HG02642 (cell line): Measurements from ENCODE around the gene GLI3.

Experiments used
- ATAC-seq: cut with Tn5 transposase; IDR thresholded peaks from one replicate; pipeline ENCODE4 v1.9.1; 2021; ENCODE audit warnings: mild to moderate bottlenecking; ENCODE audit not compliant: unreplicated experiment, poor library complexity

The GLI3 gene

DNA sequence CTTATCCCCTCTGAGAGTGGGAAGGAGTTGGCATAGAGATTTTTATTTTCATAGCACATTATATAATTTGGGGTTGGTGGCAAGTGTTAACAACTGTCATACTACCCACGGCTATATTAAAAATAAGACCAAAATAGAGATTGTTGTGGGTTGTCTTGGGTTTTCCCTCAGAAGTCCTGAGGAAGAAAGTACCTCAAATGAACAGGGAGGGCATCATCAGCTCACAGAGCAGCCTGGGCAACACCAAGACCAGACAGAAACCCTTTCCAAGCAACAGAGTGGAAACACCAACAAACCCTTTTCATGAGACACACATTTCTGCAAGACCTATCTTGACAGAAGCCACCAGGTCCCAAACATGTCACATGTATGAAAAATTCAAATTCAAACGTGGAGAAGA is 121.2 kb downstream of the GLI3 start:
- no peak for ATAC-seq

DNA sequence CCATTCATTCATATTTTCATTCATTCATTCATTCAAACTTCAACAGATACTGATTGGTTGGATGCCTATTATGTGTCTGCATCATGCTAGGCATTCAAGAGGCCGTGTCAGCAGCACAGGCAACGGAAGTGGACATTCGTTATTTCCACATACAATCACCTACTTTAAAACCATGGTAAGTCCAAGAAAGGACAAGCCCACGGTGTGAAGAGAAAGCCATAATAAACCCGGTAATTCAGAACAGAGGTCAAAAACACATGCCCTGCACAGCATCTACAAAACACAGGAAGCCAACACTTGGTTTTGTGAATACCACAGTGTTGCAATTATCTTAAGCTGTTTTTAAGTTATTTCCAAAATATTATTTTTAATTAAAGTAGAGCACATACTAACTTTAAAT is 126.7 kb downstream of the GLI3 start:
- no peak for ATAC-seq

DNA sequence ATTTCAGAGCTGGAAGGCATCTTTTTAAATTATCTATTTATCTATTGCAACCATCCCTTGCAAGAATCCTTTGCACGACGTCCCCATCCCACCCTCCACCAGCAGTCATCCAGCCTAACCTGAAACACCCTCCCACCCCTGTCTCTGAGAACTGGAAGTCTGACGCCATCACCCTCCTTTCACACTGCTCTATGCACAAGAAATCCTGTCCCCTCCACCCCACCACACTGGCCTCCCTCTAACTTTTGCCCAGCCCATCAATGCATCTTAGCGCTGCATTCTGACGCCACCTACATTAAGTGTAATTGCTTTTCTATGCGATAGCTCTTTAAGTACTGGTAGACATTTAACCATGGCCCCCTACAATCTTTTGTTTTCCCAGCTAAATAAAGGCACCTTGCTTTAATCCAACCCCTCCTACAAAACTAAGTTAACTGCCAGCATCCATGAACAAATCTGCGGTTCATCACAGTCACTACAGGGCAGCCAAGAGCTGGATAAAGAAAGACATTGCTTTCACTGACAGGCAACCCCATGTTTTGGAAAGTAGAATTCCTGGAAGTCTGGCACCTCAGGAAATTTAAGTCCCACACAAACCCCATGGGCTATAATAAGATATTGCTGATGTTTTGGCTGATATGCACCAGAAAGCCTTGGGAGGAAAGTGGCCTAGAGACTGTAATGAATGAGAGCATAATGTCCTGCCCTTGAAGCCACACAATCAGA is 128.0 kb downstream of the GLI3 start:
- no peak for ATAC-seq

DNA sequence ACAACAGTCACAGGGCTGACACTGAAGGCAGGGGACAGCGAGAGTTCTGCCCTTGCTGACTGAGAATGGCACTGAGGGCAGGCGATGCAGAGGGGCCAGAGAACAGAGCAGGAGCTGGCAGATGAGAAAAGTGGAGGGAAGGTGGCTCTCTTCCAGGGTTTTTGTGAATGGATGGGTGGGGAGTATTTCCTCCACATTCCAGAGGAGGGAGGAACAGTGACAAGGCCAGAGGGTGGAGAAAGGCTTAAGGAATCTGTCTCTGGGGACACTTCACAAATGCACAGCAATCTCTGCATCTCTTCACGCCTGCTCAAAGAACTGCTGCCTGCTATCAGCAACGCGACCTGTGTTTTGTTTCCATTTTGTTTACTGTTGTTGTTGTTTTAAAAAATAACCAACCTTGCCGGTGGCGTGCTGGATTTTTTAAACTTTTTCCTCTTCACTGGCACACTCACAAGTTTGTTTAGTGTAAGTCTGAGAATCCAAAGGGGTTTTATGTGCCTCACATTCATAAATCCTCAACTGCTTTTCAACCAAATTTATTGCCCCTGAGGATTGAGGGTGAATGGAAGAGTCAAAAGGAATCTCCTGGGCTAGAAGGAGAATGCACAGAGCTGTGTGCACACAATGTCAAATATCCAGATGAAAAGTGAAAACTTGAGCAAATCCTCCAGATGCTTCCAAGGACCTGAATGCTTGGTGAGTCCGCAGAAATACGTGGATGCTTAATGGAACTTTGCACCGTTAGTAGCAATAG is 129.3 kb downstream of the GLI3 start:
- ATAC-seq = no peak

DNA sequence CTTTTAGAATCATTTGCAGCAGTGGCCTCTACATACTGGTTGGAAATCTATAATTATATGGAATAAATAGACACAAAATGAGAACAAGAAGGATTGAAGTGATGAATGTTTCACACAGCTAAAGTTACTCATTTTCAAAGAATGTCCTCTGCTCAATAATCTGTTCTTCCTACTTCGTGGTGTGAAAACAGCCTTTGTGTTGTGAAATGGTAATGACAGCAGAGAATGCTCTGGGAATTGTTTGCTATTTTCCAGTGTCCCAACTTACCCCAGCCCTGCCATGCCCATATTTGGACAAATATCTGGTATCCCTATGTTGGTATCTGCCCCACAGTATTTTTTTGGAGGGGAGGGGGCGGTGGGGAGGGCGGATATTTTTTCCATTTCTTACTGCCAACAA is 130.4 kb downstream of the GLI3 start:
- no peak for ATAC-seq

DNA sequence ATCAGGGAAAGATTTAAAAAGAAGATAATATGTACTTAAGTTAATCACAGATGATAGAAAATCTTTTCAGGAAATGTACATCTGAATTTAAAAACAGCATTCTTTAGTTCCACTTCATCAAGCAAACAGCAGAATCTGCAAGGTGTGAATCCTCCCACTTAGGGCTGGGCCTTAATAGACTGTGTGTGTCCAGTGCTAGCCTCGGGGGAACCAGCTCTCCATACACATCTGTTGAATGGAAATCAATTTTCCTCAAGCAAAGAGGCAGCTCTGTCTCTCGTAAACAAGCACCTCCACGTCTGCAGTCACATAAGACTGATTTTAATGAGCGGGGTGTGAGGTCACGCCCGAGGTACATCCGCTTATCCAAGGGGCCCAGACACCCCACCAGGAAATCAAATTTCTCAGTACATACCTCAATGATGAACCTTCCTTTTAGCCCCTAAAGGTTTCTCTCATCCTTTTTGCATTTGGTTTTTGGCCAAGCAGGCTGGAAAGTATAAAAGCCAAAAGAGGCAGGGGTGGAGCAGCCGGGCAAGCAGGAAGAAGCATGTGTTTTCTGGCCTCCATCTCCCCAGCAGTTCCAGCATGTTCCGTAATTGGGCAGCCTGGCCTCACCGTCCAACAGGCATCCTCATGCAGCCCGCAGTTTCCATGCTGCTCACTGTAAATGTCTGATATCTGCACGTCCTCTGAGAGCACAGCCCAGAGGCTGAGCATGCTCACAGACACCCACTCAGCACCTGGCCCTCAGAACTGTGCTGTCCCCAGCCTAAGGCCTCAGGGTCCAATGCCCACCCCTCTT is 131.3 kb downstream of the GLI3 start:
- no peak for ATAC-seq

DNA sequence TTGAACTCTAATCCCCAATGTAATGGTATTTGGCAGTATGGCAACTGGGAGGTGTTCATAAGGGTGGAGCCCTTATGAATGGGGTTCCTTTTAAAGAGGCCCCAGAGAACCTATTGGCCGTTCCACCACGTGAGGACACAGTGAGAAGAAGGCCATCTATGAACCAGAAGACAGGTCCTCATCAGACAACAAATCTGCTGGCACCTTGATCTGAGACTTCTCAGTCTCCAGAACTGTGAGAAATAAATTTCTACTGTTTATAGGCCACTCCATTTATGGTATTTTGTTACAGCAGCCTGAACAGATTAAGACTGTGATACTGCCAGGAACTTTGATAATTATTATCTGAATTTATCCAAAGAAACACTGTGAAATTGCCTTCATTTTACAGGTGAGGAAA is 132.3 kb downstream of the GLI3 start:
- ATAC-seq = no peak

DNA sequence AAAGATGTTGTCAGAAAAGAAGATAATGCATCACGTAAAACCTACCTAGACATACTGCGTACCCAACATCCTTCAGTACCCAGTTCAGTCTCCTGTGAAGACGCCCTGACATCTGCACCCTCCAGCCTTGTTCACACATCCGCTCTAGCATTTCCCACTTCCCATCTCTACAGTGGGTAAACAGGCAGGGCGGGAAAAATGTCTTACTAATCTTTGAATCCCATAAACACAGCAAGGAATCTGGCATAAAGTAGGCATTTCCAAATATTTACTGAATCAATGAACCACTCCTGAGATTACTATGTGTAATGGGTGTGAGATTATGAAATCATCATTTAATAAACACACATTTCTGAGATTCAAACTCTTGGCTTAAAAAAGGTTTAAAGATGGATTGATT is 132.8 kb downstream of the GLI3 start:
- ATAC-seq = no peak

DNA sequence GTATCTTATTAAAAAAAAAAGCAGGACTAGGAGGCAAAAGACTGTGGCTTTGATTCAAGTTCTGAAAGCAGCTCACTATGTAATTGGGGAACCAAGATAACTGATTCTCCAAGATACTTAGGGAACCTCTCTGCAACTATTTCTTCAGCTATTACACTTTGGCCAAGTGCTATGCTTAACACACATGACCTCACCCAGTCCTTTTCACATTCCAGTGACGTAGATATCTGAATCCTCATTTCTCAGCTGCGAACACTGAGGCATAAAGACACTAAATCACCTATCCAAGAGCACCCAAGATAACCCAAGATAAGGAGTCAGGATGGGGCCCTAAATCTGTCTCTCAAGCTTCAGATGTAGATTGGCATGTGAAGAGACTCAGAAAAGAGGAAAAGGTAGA is 133.6 kb downstream of the GLI3 start:
- no peak for ATAC-seq

DNA sequence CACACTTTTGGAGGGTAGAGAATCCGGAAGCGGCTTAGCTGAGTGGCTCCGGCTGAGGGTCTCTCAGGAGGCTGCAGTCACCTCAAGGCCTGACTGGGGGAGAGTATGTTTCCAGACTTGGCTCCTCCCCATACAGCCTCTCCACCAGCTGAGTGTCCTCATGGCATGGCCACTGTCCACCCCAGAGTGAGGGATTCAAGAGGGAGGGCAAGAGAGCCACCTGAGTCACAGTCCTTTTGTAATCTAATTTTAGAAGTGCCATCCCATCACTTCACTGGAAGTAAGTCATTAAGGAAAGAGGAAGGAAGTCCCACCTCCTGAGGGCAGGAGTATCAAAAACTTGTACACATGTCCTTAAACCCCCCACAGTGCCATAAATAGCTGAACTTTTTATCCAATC is 134.0 kb downstream of the GLI3 start:
- no peak for ATAC-seq

DNA sequence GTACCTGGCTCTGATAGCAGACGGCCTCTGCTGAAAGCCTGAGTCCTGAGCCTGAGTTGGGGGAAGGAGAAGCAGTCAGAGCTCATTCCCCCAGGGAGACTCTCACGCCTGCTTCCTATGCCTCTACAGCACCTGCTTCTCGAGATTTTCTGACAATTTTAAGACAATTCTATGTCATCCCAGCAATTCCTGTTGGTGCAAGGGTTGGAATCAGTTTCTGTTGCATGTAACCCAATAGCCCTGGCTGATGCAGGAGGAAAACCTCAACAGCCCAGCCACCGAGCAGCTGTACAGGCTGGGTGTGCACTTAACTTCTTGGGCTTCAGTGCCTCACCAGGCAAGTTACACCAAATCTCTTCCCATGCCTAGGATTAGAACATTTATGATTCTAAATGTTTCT is 134.7 kb downstream of the GLI3 start:
- no peak for ATAC-seq

DNA sequence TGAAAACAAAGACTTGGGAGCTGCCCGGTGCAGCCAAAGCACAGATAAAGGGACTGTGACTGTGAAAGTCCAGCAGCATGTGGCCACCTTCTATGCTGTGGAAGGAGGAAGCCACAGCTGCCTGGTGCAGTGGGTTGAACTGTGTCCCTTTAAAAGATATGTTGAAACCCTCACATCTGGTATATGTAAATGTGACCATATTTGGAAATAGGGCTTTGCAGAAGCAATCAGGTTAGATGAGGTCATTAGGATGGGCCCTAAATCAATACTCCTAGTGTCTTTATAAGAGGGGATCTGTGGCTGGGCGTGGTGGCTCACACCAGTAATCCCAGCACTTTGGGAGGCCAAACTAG is 136.9 kb downstream of the GLI3 start:
- no peak for ATAC-seq

DNA sequence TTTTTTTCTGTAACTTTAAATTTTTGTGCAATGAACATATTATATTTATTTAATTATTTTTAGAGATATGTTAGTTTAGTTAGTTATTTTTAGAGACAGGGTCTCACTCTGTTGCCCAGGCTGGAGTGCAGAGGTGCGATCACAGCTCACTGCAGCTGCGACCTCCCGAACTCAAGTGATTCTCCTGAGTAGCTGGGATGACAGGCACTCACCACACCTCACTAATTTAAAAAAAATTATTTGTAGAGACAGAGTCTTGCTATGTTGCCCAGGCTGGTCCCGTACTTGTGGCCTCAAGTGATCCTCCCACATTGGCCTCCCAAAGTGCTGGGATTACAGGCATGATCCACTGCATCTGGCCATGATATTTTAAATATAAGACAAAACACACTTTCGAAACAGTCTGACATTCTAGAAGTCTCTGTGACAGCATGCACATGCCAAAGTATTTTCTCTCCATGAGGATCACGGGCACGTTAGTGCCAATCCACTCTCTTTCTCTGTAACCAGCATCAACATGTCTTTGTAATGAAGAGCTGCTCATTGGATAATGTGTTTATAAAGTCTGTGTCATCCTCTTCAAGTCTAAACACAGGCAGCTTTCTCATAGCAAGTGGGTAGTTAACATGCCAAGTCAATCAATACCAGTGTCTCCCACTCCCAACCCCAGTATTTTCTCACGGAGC is 137.4 kb downstream of the GLI3 start:
- ATAC-seq = no peak

DNA sequence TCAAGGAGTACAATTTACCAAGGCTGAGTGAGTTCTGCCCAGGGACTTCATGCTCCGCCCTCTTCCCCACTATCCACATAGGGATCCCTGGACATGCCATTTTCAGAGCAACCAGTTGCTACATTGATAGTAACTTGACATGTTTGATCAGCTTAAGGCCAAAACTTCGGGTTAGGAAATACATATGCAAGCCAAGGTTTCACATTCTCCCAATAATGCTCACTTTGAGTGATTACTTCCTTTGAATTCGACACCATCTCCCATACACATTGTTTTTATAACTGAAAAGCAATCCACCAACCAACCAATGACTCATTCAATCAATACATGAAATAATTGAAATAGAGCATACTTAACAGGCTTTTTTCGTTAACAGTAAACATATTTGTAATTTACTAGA is 137.9 kb downstream of the GLI3 start:
- no peak for ATAC-seq

DNA sequence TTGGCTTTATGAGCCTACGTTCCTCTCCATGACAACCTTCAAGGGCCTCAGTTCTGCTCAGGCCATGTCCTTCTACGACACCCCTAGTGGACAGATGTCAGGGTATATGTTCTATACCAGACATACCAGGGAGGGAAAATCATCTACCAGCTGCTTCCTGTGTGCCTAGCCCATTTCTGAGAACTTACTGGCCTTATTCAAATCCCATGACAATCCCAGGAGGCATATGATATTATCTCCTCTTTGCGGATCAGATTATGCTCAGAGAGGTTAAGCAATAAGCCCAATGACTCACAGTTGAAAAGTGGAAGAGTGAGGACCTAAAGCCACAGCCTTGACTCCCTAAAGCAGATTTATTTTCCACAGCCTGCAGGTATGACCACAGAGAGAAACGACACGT is 139.3 kb downstream of the GLI3 start:
- no peak for ATAC-seq

DNA sequence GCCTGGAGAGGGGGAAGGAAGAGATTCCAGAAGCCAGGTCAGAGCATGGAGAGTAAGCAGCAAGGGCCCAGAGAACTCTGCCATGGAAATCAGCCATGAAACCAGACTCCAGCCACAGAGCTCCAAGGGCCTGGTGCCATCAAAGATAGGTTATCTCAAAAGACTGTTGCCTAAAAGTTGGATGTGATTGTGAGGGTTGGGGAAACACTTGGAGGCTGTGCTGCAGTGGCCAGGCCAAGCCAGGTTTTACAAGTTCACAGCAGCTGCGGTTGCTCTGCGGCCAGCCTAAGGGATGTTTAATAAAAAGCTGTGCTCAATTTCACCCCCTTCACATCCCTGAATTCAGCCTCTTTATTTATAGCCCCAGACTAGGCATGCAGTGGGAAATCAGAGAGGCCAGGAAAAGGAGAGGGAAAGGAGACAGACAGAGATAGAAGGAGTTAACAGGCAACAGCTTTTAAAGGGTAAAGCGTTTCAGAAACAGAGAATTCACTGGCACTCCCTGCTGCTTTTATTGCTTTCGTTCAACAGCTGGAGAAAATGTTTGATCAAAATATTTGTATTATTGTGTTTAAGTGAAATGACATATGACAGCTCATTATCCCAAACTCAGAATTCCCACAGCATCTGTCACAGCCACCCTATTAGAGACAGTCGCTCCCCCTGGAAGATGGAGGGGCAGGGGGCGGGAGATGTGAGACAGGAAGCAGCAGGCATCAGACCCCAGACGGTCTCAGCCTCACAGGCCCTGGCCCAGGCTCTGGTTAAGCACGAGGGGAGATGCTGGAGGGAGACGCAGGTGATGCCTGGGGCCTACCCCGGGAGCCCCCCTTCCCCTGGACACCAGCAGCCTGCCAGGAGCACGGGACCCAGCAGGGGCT is 140.1 kb downstream of the GLI3 start:
- ATAC-seq = no peak

DNA sequence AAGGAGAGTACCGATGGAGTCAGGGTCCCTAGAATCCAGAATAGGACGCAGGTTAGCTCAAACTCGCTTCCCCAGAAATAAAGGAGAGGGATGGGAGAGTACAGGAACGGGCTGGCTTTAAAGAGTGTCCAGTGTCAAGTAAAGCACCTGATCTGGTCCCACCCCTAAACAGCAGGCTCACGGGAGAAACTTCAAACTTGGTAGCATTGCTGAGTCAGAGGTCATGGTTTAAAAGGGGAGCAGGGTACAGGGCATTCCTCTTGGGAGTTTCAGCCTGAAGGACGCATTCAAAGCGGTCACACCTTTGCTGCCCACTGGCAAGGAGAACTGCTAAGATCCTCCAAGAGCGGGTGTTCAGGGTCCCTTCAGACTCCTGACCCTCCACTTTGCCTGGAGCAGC is 140.7 kb downstream of the GLI3 start:
- ATAC-seq = no peak

DNA sequence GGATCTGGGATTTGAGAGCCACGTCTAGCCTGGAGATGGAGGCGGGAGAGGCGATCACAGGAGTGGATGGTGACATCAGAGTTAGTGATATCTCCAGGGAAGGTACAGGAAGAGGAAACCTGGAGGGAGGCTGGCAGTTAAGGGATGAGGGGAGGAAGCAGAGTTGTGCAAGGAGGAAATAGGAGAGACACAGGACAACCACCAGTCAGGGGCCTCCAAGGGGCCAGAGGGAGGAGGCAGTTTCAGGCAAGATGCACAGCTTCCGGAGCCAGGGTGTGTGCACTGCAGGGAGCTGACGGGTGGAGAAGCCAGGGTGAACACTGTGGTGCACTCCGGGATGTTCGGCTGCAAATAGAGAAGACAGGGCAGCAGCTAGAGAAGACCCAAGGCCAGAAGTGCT is 141.2 kb downstream of the GLI3 start:
- no peak for ATAC-seq

DNA sequence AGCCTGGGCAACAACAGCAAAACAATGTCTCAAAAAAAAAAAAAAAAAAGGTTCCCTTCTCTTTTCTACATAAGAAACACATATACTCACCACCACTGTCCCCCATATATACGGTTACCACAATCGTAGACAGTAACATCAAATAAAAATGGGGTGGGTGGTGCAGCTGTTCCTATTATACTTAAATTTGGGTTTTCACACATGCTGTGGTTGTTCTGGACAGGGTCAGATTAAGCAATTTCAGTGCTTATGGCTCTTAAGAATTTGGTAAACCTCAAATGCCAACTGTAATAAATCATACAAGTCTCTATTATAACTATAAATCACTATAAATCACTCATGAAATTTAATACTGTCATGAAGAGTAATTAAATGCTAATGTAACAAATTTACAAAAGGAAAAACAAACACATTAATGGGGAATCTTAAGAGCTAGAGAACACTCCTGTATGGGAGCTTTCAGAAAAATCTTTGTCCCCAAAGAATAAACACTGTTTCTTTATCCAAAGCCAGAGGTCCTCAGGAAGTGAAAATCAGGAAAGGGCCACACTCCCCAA is 143.6 kb downstream of the GLI3 start:
- no peak for ATAC-seq
